ENCODE measurements around the gene PCDH7.

DNA sequence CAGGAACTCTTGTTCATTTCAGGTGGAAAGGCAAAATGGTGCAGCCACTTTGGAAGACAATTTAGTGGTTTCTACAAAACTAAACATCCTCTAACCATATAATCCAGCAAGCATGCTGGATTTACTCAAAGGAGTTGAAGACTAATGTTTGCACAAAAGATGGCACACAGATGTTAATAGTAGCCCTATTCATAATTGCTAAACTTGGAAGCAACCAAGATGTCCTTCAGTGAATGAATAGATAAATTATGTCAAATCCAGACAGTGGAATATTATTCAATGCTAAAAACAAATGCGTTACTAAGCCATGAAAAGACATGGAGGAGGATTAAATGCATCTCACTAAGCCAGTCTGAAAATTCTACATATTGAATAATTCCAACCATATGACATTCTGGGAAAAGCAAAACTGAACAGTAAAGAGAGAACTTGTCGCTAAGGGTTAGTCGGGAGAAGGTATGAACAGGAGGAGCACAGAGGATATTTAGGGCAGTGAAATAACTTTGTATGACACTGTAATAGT, 48.2 kb upstream of the PCDH7 start:
- TF ChIP-seq POLR2A (IDR thresholded peaks at IDR 0.05; ENCODE audit: low read depth) = no peak
- TF ChIP-seq, protein P1, sequence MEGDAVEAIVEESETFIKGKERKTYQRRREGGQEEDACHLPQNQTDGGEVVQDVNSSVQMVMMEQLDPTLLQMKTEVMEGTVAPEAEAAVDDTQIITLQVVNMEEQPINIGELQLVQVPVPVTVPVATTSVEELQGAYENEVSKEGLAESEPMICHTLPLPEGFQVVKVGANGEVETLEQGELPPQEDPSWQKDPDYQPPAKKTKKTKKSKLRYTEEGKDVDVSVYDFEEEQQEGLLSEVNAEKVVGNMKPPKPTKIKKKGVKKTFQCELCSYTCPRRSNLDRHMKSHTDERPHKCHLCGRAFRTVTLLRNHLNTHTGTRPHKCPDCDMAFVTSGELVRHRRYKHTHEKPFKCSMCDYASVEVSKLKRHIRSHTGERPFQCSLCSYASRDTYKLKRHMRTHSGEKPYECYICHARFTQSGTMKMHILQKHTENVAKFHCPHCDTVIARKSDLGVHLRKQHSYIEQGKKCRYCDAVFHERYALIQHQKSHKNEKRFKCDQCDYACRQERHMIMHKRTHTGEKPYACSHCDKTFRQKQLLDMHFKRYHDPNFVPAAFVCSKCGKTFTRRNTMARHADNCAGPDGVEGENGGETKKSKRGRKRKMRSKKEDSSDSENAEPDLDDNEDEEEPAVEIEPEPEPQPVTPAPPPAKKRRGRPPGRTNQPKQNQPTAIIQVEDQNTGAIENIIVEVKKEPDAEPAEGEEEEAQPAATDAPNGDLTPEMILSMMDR (IDR thresholded peaks at IDR 0.05) = no peak
- TF ChIP-seq EP300 (IDR thresholded peaks at IDR 0.05) = no peak

Data from esophagus muscularis mucosa (tissue), 4 donors.